Testis (tissue), 2 donors: ENCODE results near the gene OCA2.

Source experiments
- POLR2A ChIP-seq: fragments of 450-650 bp; IDR thresholded peaks from one replicate; pipeline ENCODE4 v1.6.1; 2017; ENCODE audit warnings: antibody characterized with exemption, mild to moderate bottlenecking, moderate library complexity
- TF ChIP-seq, protein P1 (sequence below), 3 experiments: fragments of 450-650 bp in 2 of 3; fragments of 200-600 bp in 1 of 3; sonication (generic) in 1 of 3; IDR thresholded peaks; one replicate each; pipeline ENCODE4 v1.5.1; 2016 to 2019; ENCODE audit warnings: antibody characterized with exemption in 3 of 3, mild to moderate bottlenecking in 2 of 3, moderate library complexity in 1 of 3

DNA sequence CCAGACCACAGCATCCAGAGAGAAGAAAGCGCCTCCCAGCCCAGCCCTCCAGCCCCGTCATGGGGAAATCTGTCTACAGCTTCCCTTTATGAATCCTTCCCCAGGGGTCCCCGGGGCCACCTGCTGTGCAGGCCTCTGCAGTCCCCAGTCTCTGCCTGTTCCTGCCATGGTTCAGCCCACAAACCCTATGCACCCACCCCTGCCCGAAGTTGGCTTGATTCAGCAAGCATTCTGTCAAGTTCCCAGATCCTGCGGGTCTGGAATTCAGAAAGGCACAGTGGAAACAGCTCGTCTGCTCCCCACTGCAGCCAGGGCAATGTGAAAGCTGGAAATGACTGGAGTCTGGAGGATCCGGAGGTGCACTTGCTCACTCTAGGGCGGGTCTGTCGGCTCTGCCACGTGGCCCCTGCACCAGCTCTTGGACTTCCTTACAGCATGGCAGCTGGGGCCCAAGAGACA, 2.9 kb upstream of the OCA2 start:
- TF ChIP-seq, protein P1, sequence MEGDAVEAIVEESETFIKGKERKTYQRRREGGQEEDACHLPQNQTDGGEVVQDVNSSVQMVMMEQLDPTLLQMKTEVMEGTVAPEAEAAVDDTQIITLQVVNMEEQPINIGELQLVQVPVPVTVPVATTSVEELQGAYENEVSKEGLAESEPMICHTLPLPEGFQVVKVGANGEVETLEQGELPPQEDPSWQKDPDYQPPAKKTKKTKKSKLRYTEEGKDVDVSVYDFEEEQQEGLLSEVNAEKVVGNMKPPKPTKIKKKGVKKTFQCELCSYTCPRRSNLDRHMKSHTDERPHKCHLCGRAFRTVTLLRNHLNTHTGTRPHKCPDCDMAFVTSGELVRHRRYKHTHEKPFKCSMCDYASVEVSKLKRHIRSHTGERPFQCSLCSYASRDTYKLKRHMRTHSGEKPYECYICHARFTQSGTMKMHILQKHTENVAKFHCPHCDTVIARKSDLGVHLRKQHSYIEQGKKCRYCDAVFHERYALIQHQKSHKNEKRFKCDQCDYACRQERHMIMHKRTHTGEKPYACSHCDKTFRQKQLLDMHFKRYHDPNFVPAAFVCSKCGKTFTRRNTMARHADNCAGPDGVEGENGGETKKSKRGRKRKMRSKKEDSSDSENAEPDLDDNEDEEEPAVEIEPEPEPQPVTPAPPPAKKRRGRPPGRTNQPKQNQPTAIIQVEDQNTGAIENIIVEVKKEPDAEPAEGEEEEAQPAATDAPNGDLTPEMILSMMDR (IDR thresholded peaks at IDR 0.05) = no peak
- TF ChIP-seq POLR2A = no peak
